Measurements from ENCODE around the gene TERT.
"Not testable (repeated sequence)": the region's sequence is repeated elsewhere in the genome, so short reads cannot be mapped to it uniquely, and the experiment has no call there.

The TERT gene

GRCh38 chr5:1293416-1294205 is 1.3 kb downstream of the TERT start:
- DNase-seq, result no peak

- DNase-seq, result no peak
Observed at GRCh38 chr5:1292846-1293415, 1.9 kb downstream of the TERT start.

- no peak for DNase-seq
Observed at GRCh38 chr5:1292139-1292538, 2.7 kb downstream of the TERT start.

- no peak for DNase-seq
Observed at GRCh38 chr5:1291611-1292080, 3.2 kb downstream of the TERT start.

- DNase-seq, result not testable (repeated sequence)
Observed at GRCh38 chr5:1290956-1291355, 3.9 kb downstream of the TERT start.

- DNase-seq, result not testable (repeated sequence)
Observed at GRCh38 chr5:1289559-1289958, 5.3 kb downstream of the TERT start.

- no peak for DNase-seq
Observed at GRCh38 chr5:1288439-1289335, 6.2 kb downstream of the TERT start.

GRCh38 chr5:1285883-1286291 is 9.0 kb downstream of the TERT start:
- DNase-seq, result no peak

GRCh38 chr5:1285141-1285540 is 9.7 kb downstream of the TERT start:
- DNase-seq, result no peak

GRCh38 chr5:1284336-1284970 is 10.4 kb downstream of the TERT start:
- not testable (repeated sequence) for DNase-seq

- not testable (repeated sequence) for DNase-seq
Observed at GRCh38 chr5:1283729-1284041, 11.2 kb downstream of the TERT start.

GRCh38 chr5:1282993-1283728 is 11.7 kb downstream of the TERT start:
- DNase-seq, result not testable (repeated sequence)

- no peak for DNase-seq
Observed at GRCh38 chr5:1282131-1282992, 12.5 kb downstream of the TERT start.

GRCh38 chr5:1281038-1281882 is 13.6 kb downstream of the TERT start:
- DNase-seq, result no peak

GRCh38 chr5:1280177-1281037 is 14.5 kb downstream of the TERT start:
- no peak for DNase-seq

GRCh38 chr5:1279443-1280151 is 15.3 kb downstream of the TERT start:
- no peak for DNase-seq

GRCh38 chr5:1278656-1279442 is 16.0 kb downstream of the TERT start:
- no peak for DNase-seq

GRCh38 chr5:1278216-1278615 is 16.7 kb downstream of the TERT start:
- no peak for DNase-seq

Data from activated CD4-positive, alpha-beta T cell treated with anti-CD3 and anti-CD28 coated beads for 48 hours (primary cell).